ENCODE measurements around the gene NELFE.

The NELFE gene

DNA sequence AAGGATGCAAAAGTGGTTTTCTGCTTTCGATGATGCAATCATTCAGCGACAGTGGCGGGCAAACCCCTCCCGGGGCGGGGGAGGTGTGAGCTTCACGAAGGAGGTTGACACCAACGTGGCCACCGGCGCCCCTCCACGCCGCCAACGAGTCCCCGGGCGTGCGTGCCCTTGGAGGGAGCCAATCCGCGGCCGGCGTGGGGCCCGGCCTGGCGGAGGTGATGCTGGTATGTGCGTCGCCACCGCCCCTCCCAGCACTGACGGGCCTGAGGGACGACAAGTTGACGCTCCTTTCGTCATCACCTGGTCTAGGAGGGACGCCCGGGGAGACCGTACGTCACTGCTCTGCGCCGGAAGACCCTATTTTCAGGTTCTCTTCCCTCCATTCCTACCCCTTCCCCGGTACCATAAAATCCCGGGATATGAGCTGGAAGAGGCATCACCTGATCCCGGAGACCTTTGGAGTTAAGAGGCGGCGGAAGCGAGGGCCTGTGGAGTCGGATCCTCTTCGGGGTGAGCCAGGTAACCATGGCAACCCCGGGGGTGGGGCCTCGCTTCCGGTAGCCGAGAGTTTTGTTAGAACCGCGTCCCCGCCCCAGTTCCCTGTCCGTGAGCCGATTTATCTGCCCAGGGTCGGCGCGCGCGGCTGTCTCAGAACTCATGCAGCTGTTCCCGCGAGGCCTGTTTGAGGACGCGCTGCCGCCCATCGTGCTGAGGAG lies 13.4 kb upstream of the NELFE start, which contains the start of gene DXO:
DXO (minus strand) TSS at position 146 of the 716 bp plus-strand sequence. CDS start 463 bp downstream, outside the sequence.
- peaks cover 48% of the 10 kb centered on the region for H3K36me3 Mint-ChIP-seq (ENCODE audit: low read depth)
- H3K9me3 Mint-ChIP-seq = peaks cover 3% of the 10 kb centered on the region
- H3K27ac Mint-ChIP-seq = peak within 1 kb of the TSS; percentile 98 to 100 (median 99)
- no peak for TF ChIP-seq CTCF (IDR thresholded peaks at IDR 0.05; ENCODE audit: unreplicated experiment in 3 of 3)
- peaks cover 27% of the 10 kb centered on the region for H3K4me1 Mint-ChIP-seq
- H3K4me3 Mint-ChIP-seq = peak within 1 kb of the TSS; percentile 96 to 99 (median 99)
- H3K27me3 Mint-ChIP-seq (ENCODE audit: low read depth) = no peaks in the 10 kb centered on the region

DNA sequence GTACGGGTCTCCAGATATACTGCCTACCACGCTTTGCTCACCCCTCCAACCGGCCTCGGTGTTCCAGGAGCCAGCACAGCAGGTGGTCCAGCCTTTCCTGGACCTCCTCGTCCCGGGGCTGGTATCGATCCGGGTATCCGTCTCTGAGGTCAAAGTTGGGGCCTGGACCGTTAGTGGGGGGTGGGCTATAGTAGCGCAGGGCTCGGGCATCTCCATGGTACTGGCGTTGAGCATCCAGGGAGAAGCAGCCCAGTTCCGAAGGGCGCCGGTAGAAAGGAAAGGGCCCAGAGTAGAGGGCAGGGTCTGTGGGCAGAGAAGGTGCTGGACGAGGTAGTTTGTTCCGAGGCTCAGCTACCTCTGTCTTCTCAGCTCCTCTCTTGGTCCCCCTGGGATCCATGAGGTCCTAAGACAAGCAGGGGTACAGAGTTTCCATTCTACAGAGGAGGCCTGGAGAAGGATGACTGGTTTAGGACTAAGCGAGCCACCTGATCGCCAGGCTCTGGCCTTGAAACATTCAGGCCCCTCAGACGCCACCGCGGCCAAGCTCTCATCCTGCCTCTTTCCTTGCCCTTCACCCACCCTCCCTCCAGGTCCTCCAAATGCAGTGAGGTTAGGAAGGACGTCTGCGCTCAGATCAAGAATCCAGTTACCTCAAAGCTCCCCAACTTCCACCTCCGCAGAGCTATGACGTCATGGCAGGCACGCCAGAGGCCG lies 12.7 kb upstream of the NELFE start:
- peaks cover 47% of the 10 kb centered on the region for H3K36me3 Mint-ChIP-seq (ENCODE audit: low read depth)
- H3K9me3 Mint-ChIP-seq = peaks cover 3% of the 10 kb centered on the region
- no peaks in the 10 kb centered on the region for H3K27me3 Mint-ChIP-seq (ENCODE audit: low read depth)
- TF ChIP-seq CTCF (IDR thresholded peaks at IDR 0.05; ENCODE audit: unreplicated experiment in 3 of 3) = no peak
- H3K4me1 Mint-ChIP-seq = peaks cover 27% of the 10 kb centered on the region
- H3K27ac Mint-ChIP-seq = peak overlapping the region; percentile 98 to 100 (median 99)
- peak overlapping the region; percentile 96 to 99 (median 99) for H3K4me3 Mint-ChIP-seq

- H3K9me3 Mint-ChIP-seq = peaks cover 3% of the 10 kb centered on the region
- H3K27ac Mint-ChIP-seq = peak overlapping the region in 2 of 3 experiments; percentile 99 to 100
- peaks cover 51% of the 10 kb centered on the region for H3K36me3 Mint-ChIP-seq (ENCODE audit: low read depth)
- H3K4me3 Mint-ChIP-seq = peak overlapping the region; percentile 96 to 99 (median 99)
- no peaks in the 10 kb centered on the region for H3K27me3 Mint-ChIP-seq (ENCODE audit: low read depth)
- no peak for TF ChIP-seq CTCF (IDR thresholded peaks at IDR 0.05; ENCODE audit: unreplicated experiment in 3 of 3)
- peaks cover 27% of the 10 kb centered on the region for H3K4me1 Mint-ChIP-seq
Observed at GRCh38 chr6:31970604-31971271, 12.0 kb upstream of the NELFE start.

GRCh38 chr6:31969712-31970603 lies 11.2 kb upstream of the NELFE start:
- H3K27me3 Mint-ChIP-seq (ENCODE audit: low read depth) = no peaks in the 10 kb centered on the region
- H3K36me3 Mint-ChIP-seq (ENCODE audit: low read depth) = peaks cover 44% of the 10 kb centered on the region
- H3K9me3 Mint-ChIP-seq = peaks cover 3% of the 10 kb centered on the region
- H3K4me1 Mint-ChIP-seq = peaks cover 27% of the 10 kb centered on the region
- H3K27ac Mint-ChIP-seq = peak overlapping the region; percentile 37 to 59 (median 48)
- peak overlapping the region; percentile 96 to 99 (median 99) for H3K4me3 Mint-ChIP-seq
- TF ChIP-seq CTCF (IDR thresholded peaks at IDR 0.05; ENCODE audit: unreplicated experiment in 3 of 3) = no peak

Measured in nephron (organoid).